ENCODE results near the gene SLC6A20.

Gene SLC6A20

DNA sequence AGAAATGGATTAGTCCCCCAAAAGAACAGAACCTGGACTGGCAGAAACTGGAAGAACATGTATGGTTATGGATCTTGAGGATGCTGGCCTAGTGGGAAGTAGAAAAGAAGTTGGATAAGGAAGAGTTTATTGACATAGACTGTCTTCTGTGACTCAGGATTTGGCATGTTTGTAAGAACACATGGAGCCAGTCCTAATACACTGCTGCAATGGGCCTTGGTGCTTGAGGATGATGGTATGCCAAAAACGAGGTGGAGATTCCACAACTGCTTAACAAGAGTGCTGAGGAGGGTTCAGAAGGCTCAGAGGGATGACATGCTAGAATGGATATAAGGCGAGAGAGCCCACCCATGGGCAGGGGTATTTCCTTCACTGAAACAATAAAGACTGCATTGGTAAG, 23.2 kb upstream of the SLC6A20 start:
- Histone ChIP-seq H3K27me3 (no peaks in the 10 kb centered on the region), H3K4me3 (ENCODE audit: low read depth, low read length) (no peak overlapping the region), H3K36me3 (no peaks in the 10 kb centered on the region), H3K4me1 (no peaks in the 10 kb centered on the region), H3K9me3 (no peaks in the 10 kb centered on the region)
- TF ChIP-seq, protein P1, sequence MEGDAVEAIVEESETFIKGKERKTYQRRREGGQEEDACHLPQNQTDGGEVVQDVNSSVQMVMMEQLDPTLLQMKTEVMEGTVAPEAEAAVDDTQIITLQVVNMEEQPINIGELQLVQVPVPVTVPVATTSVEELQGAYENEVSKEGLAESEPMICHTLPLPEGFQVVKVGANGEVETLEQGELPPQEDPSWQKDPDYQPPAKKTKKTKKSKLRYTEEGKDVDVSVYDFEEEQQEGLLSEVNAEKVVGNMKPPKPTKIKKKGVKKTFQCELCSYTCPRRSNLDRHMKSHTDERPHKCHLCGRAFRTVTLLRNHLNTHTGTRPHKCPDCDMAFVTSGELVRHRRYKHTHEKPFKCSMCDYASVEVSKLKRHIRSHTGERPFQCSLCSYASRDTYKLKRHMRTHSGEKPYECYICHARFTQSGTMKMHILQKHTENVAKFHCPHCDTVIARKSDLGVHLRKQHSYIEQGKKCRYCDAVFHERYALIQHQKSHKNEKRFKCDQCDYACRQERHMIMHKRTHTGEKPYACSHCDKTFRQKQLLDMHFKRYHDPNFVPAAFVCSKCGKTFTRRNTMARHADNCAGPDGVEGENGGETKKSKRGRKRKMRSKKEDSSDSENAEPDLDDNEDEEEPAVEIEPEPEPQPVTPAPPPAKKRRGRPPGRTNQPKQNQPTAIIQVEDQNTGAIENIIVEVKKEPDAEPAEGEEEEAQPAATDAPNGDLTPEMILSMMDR (IDR thresholded peaks at IDR 0.05; ENCODE audit: low read depth, low read length), result no peak
- no peak for DNase-seq

DNA sequence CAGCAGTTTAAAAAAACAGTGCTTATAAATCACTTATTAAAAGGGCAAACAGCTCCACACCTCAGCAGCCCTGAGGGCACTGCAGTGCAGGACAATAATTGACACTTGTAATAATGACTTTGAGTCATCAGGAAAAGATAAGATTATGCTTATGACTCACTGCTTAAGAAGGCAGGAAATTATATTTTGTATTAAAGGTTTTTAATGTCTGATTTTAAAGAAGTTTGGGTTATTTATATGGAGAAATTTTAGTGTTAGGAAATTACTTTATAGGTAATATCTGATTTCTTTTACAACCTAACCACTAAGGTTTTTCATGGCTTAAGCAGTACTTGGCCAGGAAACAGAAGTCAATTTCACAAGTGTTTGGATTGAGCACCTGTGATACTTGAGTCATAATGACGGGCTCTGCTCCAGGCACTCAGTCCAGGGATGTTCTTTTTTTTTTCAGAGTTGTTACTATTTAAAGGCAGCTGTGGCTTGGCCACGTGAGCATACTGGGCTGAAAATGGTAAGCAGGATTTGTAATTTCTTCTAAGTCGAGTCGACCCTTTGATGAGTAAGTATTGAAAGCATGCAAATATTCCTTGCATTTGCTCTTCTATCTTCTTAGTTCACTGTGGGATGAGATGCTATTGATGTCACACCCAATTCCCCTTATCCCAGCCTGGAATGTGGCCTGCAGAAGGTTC, 21.6 kb upstream of the SLC6A20 start:
- H3K27me3 ChIP-seq, result no peaks in the 10 kb centered on the region
- TF ChIP-seq, protein P1 (IDR thresholded peaks at IDR 0.05; ENCODE audit: low read depth, low read length), result no peak
- no peak for DNase-seq

DNA sequence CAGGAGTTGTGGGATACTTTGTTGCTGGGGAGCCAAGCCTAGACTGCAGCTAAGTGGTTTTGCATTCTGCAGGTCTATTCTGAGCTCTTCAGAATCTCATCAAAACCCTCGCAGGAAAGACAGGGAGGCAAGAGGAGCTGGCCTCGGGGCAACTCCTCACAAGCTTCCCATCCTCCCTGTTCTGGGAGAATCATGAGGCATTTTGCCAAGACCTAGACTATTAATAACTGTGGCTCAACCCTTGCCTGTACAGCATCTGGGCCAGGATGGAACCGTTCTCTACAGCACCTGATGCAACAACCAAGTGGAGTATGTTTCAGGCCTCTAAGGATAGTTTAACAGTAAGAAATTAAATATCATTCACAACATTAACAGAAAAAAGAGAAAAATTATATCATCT, 20.2 kb upstream of the SLC6A20 start:
- TF ChIP-seq, protein P1 (IDR thresholded peaks at IDR 0.05; ENCODE audit: low read depth, low read length), result no peak
- H3K4me1 ChIP-seq, result no peaks in the 10 kb centered on the region
- no peaks in the 10 kb centered on the region for H3K9me3 ChIP-seq
- H3K36me3 ChIP-seq, result no peaks in the 10 kb centered on the region
- DNase-seq, result no peak
- H3K4me3 ChIP-seq (ENCODE audit: low read depth, low read length), result no peak overlapping the region
- no peaks in the 10 kb centered on the region for H3K27me3 ChIP-seq

More for the DNA sequence above, 21.6 kb upstream of the SLC6A20 start:
- H3K4me1 ChIP-seq, result no peaks in the 10 kb centered on the region
- H3K4me3 ChIP-seq (ENCODE audit: low read depth, low read length), result no peak overlapping the region
- no peaks in the 10 kb centered on the region for H3K36me3 ChIP-seq
- H3K9me3 ChIP-seq, result no peaks in the 10 kb centered on the region

DNA sequence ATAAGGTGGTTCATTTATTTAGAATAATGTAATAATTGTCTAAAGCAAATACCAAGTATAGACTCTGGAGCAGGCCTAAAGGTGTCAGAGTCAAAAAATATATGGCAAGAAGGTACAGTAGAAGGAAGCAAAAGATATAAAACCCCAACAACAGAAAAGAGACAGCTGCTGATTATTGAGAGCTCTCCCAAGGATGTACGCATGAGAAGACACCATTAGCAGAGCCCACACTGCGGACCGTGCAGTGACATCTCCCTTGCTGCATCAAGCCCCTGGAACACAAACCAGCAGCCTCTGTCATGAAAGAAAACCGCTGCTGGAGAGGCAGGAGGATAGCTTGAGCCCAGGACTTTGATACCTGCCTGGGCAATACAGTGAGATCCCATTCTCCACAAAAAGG, 18.0 kb upstream of the SLC6A20 start:
- TF ChIP-seq, protein P1 (IDR thresholded peaks at IDR 0.05; ENCODE audit: low read depth, low read length), result no peak
- Histone ChIP-seq H3K4me3 (ENCODE audit: low read depth, low read length) (no peak overlapping the region), H3K4me1 (no peaks in the 10 kb centered on the region), H3K9me3 (no peaks in the 10 kb centered on the region), H3K27me3 (no peaks in the 10 kb centered on the region), H3K36me3 (no peaks in the 10 kb centered on the region)
- DNase-seq, result no peak

DNA sequence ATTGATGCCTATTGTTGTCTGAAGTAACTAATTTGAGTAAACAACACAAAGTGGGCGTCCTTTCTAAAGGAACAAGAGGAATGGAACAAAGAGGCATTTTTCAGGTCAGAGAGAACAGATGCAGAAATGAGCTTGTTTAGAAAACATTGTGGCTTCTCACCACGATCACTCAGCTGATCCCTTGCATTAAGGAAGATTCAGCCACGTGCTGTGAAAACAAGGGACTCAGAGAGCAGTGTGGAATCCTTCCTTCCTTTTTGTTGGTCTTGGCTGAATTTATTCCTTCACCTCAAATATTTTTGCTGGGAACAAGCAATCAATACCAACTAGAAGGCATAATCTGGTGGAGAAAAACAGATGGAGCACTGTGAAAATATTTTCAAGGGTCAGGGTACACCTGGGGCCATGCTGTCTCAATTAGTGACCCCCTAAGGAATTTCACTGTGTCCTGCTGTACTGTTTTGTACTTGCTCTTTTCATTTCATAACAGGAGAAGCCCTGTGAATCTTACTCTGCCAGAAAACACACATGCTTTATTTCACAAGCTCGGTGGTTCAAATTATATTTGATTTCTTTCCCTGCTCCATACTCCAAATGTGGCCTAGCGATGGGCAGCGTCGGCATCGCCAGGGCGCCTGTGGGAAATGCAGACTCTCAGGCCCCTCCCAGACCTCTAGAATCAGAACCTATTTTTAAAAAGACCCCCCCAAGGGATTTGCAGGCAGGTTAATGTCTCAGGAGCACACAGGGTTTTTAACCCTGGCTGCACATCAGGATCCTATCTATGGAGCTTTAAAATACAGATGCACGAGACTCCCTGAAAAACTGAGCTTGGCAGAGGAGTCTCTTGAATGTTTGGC, 11.6 kb upstream of the SLC6A20 start:
- no peaks in the 10 kb centered on the region for H3K27me3 ChIP-seq
- no peak overlapping the region for H3K4me3 ChIP-seq (ENCODE audit: low read depth, low read length)
- DNase-seq, result no peak
- no peaks in the 10 kb centered on the region for H3K9me3 ChIP-seq
- TF ChIP-seq, protein P1 (IDR thresholded peaks at IDR 0.05; ENCODE audit: low read depth, low read length), result no peak
- H3K4me1 ChIP-seq, result no peaks in the 10 kb centered on the region
- H3K36me3 ChIP-seq, result no peaks in the 10 kb centered on the region

DNA sequence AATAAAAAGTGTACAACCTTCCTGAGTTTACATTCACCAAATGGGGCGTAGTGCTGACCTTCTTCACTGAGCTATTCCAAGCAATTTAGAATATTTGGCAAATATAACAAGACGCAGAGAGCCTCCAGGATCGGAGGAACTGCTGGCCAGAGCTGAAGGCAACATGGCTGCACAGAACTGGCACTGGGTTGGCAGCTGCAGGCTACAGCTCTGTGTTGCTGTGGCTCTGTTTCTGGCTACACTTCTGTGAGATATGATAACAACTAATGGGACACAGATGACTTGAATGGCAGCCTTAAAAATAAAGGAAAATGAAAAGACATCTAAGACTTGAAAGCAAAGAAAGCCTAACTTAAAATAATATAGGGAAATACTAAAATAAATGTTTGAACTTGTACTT, 10.8 kb upstream of the SLC6A20 start:
- Histone ChIP-seq H3K9me3 (no peaks in the 10 kb centered on the region), H3K4me1 (no peaks in the 10 kb centered on the region), H3K36me3 (no peaks in the 10 kb centered on the region), H3K27me3 (no peaks in the 10 kb centered on the region), H3K4me3 (ENCODE audit: low read depth, low read length) (no peak overlapping the region)
- TF ChIP-seq, protein P1 (IDR thresholded peaks at IDR 0.05; ENCODE audit: low read depth, low read length), result no peak
- DNase-seq, result no peak
